ENCODE data around the gene PVALB.

PVALB gene

DNA sequence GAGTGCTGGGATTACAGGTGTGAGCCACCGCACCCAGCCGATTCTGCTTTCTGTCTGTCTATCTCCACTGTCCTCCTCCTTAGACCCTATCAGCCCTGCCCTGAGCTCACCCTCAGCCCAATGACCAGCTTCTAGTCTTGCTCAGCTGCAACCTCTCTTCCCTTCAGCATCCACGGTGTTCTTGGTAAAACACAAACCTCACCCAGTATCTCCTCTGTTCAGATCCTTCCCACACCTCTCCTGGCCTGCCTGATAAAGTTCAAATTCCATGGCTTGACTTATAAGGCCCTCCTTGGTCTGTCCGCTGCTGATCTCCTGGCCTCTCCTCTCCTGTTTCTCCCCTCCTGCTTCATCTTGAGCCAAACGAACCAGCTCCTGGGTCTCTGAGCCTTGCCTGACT, 29.4 kb upstream of the PVALB start:
- no peak for DNase-seq

DNA sequence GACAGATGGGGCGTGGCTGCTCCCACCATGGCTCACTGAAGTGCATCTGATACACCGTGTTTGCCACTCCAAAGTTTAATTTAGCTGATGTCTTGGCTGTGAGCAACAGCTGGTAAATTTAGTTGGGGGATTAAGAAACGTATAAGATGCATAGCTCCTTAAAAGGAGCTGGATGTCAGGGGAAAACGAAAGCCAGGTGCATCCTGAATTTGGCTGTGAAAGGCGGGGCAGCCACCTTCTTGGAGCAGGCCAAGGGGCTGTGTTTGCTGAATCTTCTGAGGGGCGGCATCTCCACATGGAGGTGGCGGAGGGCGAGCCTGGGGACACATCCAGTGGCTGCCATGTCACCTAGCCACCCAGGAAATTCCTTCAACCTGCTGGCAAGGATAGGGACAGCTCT, 23.3 kb upstream of the PVALB start:
- no peak for DNase-seq

DNA sequence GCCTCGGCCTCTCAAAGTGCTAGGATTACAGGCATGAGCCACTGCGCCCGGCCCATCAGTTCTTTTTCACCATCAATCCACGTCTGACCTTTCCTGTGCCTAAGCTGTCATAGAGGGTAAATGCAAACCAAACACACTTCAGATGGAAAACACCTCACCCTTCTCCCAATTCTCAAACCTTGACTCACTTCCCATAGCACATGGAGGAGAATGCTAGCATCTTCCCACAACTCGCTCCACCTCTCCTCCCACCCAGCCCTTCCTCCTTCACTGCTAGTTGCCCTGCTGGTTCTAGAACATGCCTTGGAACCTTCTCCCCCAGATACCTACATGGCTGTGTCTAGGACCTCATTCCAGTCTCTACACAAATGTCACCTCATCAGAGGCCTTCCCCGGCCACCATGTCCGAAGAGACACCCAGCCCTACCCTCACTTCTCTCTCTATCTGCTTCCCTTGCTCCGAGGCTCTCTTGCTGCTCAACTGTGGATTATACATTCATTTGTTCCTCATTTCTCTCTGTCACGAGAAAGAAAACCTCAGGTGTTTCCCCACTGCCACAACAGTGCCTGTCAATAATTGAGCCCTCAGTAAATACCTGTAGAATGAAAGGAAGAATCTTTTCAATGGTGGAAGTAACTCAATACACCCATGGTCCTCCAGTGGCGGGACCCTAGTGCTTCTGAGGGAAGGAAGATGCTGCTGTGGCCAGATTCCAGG, 22.7 kb upstream of the PVALB start:
- no peak for DNase-seq

DNA sequence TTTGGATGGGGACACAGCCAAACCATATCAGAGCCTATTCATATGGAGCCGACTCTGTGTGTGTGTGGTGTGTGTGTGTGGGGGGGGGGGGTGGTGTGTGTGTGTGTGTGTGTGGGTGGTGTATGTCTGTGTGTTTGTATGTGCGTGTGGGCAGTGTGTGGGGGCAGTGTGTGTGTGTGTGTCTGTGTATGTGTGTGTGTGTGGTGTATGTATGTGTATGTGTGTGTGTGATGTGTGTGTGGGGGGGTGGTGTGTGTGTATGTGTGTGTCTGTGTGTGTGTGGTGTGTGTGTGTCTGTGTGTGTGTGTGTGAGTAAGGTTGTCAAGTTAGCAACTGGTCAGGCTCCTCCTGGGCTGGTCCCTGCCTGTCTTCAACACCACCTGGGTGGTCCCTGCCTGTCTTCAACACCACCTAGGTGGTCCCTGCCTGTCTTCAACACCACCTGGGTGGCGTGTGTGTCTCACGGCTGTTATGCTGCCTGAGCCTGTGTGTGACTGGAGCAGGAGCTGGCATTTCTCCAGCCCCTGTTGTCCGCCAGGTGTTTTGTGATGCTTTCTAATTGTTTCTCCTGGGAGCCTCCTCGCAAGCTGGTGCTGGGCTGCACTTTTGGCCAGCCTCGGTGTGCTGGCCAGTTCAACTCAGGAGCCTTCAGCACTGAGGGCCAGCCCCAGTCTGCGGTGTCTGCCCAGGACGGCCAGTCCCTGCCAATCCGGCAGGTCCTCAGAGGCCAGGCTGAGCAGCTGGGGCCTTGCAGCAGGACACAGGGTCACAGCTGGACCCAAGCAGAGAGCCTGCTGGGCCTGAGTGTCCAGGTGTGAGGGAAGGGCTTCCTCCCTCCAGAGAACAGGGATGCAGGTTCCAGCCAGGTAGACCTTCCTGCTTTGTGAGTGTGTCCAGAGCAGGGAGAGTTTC, 21.5 kb upstream of the PVALB start:
- DNase-seq: no peak

DNA sequence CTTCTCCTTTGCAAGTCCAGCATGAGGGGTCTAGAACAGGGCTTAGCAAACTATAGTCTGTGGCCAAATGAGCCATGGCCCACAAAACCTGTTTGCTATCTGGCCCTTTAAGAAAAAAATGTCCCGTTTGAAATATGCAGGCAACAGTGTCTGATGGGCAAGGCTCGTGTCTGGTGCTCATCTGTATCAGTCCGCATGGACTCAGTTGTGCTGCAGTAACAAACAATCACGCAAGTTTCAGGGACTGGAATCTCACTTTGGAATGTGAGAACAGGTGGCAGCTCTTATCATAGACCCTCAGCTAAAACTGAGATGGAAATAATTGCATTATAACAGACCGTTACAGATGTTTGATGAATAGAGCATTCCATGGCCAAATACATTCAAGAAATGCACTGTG, 19.1 kb upstream of the PVALB start:
- DNase-seq: no peak

DNA sequence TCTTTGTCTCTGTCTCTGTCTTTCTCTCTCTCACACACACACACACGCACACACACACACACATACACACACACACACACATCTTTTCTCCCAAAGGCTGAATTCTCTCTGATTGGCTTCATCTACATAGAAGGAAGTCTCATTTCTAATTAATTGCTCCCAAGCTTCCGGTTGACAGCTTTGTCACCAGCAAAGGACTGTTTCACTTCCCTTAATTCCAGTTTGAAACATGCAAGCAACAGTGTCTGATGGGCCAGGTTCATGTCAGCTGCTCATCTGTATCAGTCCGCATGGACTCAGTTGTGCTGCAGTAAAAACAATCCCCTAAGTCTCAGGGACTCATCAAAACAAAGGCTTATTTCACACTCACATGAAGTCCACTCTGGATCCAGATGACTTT, 16.2 kb upstream of the PVALB start:
- no peak for DNase-seq

DNA sequence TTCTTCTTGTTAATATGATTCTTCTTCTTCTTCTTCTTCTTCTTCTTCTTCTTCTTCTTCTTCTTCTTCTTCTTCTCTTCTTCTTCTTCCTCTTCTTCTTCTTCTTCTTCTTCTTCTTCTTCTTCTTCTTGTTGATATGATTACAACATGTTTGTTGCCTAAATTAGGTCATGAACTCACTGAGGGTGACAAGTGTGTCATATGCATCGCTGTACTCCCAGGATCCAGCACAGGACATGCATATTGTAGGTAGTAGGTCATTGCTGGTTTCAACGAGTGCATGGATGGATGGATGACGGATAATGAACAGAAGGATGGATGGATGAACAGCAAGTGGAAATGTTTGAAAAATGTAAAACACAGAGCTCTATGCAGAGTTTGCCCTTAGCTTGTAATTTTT, 14.9 kb upstream of the PVALB start:
- DNase-seq: no peak

DNA sequence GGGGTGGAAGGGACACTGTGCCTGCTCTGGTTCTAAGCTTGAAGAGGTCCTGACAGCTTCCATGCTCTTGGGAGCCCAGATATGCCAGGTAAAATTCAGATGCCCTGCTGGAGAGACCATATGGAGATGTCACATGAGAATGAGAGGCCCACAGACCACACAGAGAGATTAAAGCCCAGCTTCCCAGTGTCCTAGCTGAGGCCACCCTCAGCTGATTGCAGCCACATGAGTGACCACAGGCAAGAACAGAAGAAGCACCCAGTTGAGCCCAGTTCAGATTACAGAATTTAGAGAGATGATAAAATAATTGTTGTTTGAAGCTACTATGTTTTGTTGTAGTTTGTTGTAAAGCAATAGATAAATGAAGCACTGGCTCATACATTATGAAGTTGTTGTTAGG, 14.4 kb upstream of the PVALB start:
- no peak for DNase-seq

DNA sequence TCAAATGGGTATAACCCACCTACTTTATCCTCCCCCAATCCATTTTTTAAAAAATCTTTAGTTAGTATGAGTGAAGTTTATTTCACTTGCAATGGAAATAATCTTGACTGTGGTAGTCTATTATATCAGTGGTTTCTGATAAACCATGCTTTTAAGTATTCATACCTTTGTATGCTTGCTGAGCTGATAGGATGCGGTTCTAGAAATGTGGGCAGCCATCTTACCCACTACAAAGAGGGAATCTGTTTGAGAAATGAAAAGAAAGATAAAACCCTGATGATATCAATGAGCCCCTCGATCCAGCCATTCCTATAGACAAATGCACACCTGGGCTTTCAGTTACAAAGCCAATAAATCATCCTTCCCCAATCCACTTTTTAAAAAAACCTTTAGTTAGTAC, 13.8 kb upstream of the PVALB start:
- no peak for DNase-seq

DNA sequence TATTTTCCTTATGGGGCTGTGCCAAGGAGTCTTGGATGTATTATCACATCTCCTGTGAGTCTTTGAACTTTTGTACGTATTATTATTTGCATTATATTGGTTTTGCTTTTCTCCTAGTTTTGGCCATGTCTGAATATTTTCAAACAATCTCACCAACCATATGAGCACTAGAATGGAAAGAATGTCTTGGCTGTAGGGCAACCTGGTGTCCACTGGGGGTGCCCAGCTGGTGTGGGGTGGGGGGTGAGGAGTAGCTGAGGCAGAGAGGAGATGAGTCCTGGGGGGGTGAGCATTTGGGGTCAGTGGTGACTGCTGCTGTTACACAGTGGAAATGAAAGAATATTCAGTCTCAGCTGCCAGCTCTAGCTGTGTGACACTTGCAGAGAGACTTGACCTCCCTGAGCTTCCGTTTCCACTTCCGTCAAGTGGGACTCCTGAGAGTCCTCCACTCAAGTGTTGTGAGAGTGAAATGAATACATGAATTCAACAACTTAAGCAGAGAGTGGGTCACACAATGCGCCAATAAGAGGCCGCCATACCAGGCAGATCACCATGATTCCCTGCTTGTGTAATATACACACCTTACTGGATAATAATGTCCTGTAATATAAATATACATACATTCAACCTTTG, 12.7 kb upstream of the PVALB start:
- no peak for DNase-seq

DNA sequence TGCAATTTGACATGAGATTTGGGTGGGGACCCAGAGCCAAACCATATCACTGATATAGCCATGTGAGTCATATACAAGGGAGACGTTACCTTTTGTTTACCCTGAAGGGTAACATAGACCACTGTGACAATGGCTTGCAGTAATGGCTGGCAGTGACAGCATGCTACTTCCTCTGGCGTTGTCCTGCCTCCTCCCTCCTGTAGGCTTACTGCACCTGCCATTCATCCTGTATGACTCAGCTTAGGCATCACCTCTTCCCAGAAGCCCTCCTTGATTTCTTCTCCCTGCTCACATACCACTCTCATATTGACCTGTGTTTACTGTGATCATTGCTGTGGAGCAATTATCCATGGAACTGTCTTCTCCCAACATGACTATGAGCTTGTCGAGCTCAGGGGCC, 12.0 kb upstream of the PVALB start:
- no peak for DNase-seq

DNA sequence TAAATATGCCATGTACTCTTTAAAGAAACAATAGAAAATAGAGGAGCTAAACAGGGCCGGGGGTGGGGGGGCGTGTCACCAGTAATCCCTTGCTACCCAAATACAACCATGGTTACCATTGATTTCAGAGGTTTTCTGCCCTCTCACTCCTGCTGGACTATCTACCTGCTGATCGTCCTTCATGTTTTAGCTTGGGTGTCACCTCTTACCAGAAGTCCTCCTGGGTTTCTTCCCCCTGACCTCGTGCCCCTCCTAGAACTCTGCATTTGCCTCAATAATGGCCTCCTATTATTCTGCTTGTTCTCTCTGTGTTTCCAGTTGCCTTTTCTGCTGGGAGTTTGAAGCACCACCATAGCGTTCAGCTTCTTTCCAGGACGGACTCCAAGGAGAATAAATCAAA, 9.4 kb upstream of the PVALB start:
- DNase-seq: no peak

DNA sequence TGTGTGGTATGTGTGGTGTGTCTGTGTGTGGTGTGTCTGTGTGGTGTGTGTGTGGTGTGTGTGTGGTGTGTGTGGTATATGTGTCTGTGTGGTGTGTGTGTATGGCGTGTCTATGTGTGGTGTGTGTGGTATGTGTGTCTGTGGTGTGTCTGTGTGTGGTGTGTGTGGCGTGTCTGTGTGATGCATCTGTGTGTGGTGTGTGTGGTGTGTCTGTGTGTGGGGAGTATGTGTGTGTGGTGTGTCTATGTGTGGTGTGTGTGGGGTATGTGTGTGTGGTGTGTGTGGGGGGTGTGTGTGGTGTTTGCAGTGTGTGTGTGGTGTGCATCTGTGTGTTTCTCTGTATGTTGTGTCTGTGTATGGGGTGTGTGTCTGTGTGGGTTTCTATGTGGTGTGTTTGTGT, 7.8 kb upstream of the PVALB start:
- DNase-seq: no peak

DNA sequence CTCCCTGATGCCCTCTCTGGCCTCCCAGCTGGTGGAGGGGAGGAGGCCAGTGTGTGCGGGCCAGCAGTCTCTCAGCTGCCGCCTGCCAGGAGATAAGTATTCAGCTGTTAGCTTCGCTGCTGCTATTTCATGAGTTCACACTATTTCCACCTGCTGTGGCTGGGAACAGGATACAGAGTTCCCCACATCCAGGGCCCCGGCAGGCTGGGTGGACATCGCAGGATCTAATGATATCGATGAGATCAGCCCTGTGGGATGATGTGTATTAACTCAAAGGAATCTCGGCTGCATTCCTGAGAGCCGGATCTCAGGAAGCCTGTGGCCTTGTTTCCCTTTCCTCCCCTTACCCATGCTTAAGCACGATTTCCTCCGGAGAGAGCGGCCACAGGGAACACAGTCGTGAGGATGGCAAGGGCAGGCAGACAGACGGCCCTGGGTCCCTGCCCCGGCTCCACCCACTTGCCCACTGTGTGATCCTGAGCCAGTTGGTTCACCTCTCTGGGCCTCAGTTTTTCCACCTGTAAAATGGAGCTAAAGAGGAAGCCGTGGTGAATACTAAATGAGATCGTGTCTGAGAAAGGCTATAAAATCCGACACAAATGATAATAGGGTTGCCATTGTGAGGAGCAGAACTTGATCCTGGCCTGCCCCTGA, 6.5 kb upstream of the PVALB start:
- no peak for DNase-seq

DNA sequence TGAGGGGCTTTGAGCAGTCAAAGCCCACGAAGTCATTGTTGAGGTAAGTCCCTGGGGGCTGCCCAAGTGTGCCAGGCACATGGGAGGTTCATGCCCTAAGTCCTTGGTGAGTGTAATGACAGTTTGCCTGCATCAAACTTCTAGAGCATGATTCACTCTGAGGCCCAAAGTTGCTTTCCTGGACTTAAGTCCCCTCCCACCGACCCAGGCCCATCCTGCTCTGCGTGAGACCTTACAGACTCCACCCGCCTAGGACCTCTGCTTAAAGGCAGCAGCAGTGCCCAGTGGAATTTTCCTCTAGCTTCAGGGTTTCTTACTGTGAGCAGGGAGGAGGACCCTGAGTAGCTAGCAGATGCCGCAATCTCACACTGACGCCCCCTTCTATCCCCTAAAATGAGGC, 5.7 kb upstream of the PVALB start:
- DNase-seq: no peak

DNA sequence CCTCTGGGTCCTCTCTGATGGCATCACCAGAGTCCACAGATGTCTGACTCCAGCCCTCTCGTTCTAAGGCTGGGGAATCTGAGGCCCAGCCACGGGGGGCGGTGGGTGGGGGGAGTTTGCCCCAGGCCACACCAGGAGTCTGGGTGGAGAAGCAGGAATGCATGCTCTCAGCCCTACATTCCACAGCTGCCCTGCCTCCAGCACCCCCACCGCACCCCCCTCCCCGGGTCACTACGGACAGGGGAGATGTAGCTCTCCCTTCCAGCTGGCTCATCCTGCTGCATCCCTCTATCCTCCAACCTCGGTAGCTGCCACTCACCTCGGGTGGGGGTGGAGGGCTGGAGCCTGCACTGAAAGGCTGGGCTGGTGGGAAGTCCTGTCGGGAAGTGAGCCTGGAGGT, 2.3 kb upstream of the PVALB start:
- no peak for DNase-seq

DNA sequence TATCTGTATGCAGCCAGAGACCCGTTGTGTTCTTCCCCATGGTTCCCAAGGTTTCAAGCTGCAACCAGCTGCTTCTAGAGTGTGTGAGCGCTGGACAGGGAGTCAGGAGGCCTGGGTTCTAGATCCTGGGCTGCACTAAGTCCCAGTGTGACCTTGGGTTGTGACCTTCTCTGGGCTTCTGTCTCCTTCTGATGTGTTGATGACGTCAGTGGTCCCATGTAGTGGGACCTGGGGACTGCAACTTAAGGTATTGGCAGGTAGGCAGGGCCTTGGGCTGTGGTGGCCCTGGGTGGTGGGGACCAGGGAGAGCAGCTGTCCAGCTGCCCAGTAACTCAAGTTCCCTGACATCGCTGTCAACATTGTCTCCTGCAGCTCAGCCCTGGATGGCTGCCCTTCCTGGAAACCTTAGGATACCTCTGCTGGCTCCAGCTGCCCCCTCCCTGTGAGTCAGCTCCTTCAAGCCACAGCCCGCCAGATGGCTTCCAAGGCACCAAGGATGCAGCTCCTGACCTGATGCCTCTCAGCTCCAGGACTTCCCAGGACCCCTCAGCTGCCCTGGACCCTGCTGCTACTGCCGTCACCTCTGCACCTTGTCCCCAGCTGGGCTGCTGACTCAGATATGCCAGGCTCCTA, 1.3 kb upstream of the PVALB start:
- DNase-seq: no peak

DNA sequence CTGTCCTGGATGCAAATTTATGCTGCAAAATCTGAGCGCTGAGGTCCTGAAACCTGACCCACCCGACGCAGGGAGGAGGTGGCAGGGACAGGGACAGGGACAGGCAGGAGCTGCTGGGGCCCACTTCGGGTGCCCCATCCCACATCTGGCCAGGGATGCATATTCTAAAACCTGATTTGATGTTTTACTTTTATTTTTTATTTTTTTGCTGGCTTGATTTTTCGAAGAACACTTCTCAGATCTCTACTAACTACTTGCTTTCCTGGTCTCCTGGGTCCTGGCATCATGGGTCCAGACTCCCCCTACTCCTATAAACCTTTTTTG, 652 bp upstream of the PVALB start:
- DNase-seq: no peak

DNA sequence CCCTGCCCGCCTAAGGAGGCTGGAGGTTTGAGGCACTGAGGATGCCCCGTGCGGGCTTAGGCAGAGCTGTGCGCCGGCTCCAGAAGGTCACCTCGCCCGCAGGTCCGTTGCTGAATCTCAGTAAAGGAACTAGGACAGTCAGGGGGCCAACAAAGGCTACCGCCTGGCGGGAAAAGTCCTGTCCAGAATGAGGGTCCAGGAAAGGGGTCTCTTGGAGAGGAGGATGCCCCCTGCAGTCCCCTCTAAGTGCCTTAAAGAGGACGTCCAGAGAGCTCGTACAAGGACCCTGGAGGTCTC, 548 bp downstream of the PVALB start:
- DNase-seq: no peak

DNA sequence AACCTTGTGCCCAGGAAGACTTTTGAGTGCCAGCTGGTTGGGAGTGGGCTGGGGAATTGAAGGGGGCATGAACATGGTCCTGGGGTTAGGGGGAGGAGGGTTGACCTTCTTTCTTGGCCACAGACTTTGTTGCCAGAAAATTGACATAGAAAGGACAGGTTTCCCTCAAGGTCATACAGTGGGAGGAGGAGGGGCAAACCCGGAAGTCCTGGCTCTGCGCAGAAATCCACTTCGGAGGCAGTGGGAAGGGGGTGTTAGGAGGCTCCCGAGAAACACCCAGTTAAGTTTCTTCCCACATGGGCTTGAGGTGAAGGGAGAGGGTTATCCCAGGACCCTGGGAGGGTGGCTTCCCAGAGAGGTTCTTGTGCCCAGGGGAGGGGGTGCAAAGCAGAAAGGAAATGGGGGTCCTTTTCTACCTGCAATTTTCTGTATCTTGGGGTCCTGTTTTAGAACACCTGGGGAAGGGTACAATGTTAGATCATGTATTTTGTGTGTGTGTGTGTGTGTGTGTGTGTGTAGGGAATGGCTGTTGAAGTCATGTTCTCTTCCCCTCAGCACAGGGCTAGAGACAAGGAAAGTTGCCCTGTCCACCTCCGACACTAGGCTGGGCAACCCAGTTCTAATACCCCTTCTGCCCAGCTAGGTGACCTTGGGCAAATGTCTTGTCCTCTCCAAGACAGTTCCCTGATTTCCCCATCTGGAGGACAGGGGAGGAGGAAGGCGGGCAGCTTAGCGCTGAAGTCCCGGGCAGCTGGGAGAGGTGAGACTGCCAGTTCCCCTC, 1.1 kb downstream of the PVALB start:
- DNase-seq: no peak

DNA sequence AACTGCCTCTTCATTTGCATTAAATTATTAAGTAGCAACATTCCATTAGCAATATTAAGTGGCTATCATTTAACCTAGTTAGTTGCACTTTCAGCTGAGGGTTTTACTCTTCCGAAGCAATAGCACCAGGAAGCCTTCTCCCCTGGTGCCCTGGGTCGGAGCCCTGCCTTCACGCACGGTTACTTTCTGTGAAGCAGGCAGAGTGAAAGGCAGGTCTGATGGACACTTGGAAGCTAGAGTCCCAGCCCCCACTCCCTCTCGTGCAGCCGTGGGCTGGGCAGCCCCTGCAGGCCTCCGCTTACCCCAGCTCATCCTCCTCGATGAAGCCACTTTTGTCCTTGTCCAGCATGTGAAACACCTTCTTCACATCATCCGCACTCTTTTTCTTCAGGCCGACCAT, 2.0 kb downstream of the PVALB start:
- no peak for DNase-seq

DNA sequence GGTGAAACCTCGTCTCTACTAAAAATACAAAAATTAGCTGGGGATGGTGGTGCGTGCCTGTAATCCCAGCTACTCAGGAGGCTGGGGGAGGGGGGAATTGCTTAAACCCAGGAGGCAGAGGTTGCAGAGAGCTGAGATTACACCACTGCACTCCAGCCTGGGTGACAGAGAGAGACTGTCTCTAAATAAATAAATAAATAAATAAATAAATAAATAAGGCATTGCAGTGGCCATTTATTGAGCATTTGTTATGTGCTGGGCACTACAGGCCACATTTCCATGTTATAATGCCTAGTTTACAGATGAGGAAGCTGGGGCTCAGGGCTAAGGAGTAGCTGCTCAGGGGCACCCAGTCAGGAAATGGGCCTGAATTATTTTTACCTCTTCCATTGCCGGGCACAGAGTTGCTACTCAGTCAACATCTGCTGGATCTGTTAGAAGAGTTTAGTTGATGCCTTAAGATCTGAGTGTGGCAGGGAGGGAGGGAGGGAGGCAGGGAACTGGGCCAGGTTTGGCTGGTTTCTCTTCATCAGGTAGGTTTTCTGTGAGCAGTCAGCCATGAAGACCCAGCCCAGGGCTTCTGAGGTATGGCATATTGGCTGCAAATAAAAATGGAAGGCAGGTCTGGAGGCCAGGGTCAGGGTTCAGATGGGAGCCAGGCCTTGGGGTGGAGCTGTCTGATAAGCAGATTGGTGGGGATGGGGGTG, 5.6 kb downstream of the PVALB start:
- DNase-seq: no peak
